Endometrial microvascular endothelial cells (primary cell): ENCODE data around the gene RNF31. TPM values are rescaled to one million over a fixed set of nuclear protein-coding genes. Genes with fewer than 3 reads are reported as not detected.
"Not testable (repeated sequence)": the region's sequence is repeated elsewhere in the genome, so short reads cannot be mapped to it uniquely, and the experiment has no call there.

Source experiments
- in situ Hi-C: cut with HindIII; loops from 2 replicates; pipeline ENCODE4 v1.10.0; 2017; ENCODE audit warnings: low sequenced_read_pairs, low pct_unique_long_range_greater_than_20kb; ENCODE audit errors: inconsistent ontology term
- total RNA-seq: library from RNA; depleted of rRNA; stranded (reverse); fragments of >200 nt; gene quantifications from one replicate; pipeline ENCODE4 v1.2.3, GENCODE V29; 2015; ENCODE audit errors: inconsistent ontology term

Gene RNF31
- total RNA-seq = 121 TPM

GRCh38 chr14:24146978-24147760 lies at the start of gene RNF31:
RNF31 (plus strand) TSS chr14:24147498; CDS start chr14:24147699, 201 bp downstream.
- in situ Hi-C loops = no loop called here

GRCh38 chr14:24098229-24098926 lies 48.9 kb upstream of the RNF31 start:
- in situ Hi-C loops = no loop called here

DNA sequence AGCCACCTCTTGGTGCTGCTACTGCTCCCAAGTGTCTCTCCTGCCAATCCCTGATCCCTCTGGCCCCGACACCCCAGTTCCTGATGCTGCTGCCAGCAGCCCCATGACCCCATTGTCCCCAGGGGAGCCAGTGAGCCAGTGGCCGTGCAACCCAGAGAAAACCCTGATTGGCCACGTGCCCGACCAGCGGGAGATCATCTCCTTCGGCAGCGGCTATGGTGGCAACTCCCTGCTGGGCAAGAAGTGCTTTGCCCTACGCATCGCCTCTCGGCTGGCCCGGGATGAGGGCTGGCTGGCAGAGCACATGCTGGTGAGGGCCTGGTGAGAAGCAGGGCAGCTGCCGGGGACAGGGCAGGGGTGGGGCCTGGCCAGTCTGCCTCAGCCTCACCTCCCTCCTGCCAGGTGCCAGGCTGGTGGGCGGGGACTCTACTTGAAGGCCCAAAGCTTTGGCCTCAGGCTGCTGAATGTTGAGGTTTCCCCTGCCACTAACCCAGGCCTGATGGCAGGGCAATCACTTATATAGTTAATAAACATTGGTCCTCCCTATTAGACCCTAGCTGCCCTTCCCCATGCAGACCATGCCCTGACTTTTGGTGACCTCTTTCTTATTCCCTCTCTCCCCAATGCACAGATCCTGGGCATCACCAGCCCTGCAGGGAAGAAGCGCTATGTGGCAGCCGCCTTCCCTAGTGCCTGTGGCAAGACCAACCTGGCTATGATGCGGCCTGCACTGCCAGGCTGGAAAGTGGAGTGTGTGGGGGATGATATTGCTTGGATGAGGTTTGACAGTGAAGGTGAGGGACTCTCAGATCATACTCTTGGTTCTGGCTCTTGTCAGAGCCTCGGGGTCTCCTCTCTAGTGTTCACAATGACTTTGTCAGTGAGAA lies 48.1 kb upstream of the RNF31 start:
- in situ Hi-C loops = no loop called here

GRCh38 chr14:24100197-24100981 lies 46.9 kb upstream of the RNF31 start:
- in situ Hi-C loops = no loop called here

GRCh38 chr14:24100982-24101494 lies 46.3 kb upstream of the RNF31 start:
- in situ Hi-C loops = no loop called here

DNA sequence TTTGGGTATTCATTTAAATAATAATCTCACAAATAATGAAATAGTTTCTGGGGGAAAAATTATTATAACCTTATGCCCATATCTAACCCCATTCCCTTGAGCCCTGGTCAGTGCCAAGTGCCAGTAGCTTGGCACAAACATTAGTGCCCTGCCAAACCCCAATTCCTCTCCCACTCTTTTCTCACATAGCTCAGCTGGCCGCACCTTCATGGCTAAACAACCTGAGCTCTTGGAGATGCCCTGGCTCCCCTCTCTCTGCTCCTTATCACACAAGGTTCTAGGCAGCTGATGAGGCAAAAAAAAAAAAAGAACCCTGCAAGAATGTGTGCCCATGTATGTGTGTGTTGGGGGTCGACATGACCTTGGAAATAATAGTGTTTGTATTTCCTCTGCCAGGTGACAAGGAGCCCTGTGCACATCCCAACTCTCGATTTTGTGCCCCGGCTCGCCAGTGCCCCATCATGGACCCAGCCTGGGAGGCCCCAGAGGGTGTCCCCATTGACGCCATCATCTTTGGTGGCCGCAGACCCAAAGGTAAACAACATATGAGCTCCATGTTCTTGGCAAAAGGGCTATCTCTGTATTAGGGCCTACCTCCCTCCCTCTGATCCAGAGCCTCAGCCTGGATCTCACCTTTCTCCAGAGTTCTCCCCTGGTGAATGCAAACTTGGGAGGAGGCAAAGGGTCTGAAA lies 44.8 kb upstream of the RNF31 start:
- in situ Hi-C loops = no loop called here

- in situ Hi-C loops = no loop called here
Measured at GRCh38 chr14:24103451-24103850, 43.8 kb upstream of the RNF31 start.

DNA sequence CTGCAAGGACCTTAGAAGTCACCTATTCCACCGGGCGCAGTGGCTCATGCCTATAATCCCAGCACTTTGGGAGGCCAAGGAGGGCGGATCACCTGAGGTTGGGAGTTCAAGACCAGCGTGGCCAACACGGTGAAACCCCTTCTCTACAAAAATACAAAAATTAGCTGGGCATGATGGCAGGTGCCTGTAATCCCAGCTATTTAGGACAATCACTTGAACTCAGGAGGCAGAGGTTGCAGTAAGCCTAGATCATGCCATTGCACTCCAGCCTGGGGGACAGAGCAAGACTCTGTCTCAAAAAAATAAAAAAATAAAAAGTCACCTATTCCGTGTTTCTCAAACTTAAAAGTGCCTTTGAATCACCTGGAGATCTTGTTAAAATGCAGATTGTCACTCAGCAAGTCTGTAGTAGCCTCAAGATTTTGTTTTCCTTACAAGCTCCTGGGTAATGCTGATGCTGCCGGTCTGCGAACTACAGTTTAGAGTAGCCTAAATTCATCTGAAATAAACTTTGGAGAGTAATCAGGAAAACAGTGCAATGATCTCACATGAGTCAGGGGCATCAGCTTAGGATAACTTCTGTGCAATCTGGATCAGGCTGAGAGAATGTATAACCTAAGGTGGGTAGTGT lies 41.6 kb upstream of the RNF31 start:
- in situ Hi-C loops = not testable (repeated sequence)

GRCh38 chr14:24106672-24107271 lies 40.5 kb upstream of the RNF31 start:
- in situ Hi-C loops = no loop called here

GRCh38 chr14:24108336-24108874 lies 38.9 kb upstream of the RNF31 start:
- in situ Hi-C loops = no loop called here

GRCh38 chr14:24110060-24110459 lies 37.2 kb upstream of the RNF31 start:
- in situ Hi-C loops = no loop called here

- in situ Hi-C loops = no loop called here
Measured at GRCh38 chr14:24110523-24110922, 36.8 kb upstream of the RNF31 start.

DNA sequence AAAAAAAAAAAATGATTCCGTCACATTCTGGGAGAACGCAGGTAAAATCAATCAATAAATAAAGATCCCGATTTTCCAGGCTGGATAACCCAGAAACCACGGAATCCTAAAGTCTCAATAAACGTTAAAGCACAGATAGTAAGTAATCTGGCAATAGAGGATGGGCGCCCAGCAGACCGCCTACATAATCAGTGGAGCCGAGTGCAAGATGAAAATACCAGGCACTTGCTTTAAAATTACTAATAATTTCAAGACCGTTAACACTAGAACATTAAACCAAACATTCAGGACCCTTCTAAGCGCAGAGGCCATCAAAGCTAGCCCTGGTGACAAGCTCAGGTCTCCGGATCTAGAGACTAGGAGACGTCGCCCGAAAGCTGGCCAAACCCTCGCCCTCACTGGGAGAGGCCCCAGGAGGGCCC lies 33.9 kb upstream of the RNF31 start:
- in situ Hi-C loops = no loop called here

DNA sequence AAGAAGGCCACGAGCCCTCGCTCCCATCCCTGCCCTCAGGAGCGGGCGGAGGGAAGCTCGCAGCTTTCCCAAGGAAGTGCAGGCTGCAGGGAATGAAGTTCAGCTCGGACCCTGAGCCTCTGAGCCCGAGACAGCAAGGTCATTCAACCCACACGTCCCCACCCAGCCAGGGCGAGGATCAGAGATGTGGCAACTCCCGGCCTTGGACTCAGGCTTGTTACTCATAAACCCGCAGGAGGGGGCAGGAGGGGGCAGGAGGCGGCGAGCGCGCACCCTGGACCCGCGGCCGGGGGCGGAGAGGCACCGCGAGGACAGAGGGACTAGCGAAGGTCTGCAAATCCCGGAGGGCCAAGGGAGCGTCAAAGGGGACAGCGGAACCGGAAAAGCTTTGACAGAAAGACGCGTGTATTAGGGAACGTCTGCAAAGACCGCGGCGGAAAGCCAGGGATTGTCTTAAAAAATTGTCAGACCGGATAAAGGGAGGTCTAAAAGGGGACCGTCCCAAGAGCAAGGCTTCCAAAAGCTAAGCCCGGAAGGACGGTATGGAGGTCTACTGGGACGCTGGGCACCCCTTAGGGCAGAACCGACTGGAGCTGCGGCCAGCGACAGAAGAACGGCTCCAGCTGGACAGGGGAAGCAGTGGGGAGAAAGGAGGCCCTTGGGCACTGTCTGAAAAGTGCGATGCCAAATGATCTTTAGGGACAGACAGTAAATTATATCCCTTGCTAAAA lies 33.3 kb upstream of the RNF31 start:
- in situ Hi-C loops = no loop called here

DNA sequence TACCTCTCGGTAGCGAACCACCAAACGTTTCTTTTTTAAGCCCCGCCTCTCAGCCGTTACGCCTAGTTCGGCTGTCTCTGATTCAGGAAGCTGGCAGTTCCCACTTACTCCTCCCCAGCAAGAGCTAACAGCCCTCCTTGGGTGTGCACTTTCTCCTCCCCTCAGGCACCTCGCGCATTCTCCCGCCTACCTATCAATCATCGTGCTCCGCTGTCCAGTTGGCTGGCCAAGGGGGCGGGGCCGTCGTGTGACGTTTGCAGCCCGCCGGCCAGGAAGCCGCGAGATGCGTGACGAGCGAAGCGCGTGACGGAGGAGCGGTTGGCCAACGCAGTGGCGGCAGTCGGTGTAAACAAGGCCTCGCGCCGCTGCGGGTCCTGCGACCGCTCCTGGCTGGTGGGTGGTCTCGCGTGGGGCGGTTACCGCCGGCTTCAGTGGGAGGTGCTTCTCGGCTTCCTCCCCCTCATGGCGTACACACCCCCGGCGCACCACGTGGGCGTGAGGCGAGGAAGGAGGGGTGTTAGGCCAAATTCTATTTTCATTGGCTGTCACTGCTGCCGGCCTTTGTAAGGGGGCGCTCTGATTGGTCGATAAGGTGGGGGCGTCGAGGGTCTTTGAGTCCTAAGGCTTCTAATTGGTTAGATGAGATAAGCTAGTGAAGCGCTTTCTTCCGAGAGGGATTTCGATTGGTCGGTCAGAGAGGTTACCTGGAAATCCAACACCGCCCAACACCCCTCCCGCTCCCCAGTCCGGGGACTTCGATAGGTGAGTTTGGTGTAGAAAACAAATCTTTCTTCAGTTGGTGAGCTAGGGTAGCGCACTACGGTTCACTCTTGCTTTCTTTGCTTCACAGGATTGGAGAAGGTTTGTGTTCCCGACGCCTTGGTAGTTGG lies 32.5 kb upstream of the RNF31 start, which contains the start of the genes DCAF11 and NRL:
TSS of gene DCAF11 (plus strand) at position 246 of the 890 bp plus-strand sequence. CDS start 818 bp downstream, outside the sequence.
TSS of gene NRL (minus strand) at position 418 of the 890 bp plus-strand sequence. CDS start 32,101 bp downstream, outside the sequence.
- in situ Hi-C loops = no loop called here
